ENCODE data around the gene CCDC92. TPM values are rescaled to one million over a fixed set of nuclear protein-coding genes. Genes with fewer than 3 reads are reported as not detected.

The CCDC92 gene
- polyA plus RNA-seq, 1 donor, result 36.2 TPM

DNA sequence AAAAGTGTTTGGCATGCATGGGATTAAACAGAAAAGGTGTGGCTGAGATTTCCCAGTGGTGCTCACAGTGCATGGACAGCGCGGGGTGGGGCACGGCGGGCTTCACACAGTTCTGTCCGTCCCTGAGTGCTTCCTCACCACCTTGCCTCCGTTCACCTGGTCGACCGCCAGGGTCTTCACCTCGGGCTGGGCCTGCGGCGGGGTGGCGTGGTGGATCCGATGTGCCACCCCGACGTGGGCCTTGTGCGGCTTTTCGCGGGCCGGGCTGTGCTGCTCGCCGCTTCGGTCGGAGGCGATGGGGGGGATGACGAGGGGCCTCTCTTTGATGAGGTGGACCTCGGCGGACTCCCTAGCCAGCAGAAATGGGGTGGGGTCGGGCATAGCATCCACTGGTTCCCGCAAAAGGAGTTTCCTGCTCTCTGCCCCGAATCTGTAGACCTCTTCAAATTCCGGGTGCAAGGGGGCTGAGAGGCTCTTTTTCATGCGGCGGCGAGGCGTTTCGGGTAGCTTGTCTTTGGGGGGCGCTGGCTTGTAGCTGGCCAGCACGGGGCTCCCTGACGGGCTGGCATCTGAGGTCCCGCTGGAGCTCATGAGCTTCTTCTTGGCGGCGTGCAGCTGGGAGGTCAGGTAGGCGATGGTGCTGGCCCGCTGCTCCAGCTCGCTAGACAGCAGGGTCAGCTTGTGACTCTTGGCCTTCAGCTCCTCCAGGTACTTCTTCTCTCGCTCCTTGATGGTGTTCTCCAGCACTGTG, 35.5 kb downstream of the CCDC92 start:
- peaks cover 11% of the 10 kb centered on the region for H3K9me3 ChIP-seq (ENCODE audit: control insufficient read depth, low read depth, low read length)
- DNase-seq, result no peak
- WGBS (ENCODE audit: insufficient coverage, low lambda C conversion rate), result no CpG with 5 or more reads among the region's 46 CpGs
- no peak overlapping the region for H3K4me3 ChIP-seq (ENCODE audit: low read length)
- H3K36me3 ChIP-seq (ENCODE audit: control insufficient read depth, insufficient read depth, low read length), result peaks cover 45% of the 10 kb centered on the region
- H3K4me1 ChIP-seq (ENCODE audit: control insufficient read depth, insufficient read depth, low read length), result no peaks in the 10 kb centered on the region
- no peaks in the 10 kb centered on the region for H3K27me3 ChIP-seq (ENCODE audit: control insufficient read depth, insufficient read depth, low read length)
- no peak overlapping the region for H3K27ac ChIP-seq (ENCODE audit: low read length)

DNA sequence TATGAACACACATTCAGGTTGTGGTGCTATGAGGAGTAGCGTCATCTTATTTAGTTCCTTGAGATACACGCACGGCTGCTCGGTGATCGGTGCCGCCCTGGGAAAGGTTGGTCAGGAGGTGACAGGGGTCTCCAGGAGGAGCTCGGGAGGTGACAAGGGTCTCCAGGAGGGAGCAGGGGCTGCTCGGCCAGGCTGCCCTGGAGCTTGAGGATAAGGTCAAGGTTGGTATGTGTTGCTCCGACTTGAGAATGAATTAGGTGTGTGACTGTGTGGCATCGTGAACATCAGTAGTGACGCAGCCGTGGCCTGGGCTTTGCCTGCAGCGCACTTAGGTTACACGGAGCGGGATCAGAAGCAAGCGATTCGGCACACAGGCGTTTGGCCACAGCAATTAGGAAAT, 36.2 kb downstream of the CCDC92 start:
- H3K27ac ChIP-seq (ENCODE audit: low read length), result no peak overlapping the region
- no peak overlapping the region for H3K4me3 ChIP-seq (ENCODE audit: low read length)
- WGBS (ENCODE audit: insufficient coverage, low lambda C conversion rate), result no CpG with 5 or more reads among the region's 18 CpGs
- H3K9me3 ChIP-seq (ENCODE audit: control insufficient read depth, low read depth, low read length), result peaks cover 4% of the 10 kb centered on the region
- H3K4me1 ChIP-seq (ENCODE audit: control insufficient read depth, insufficient read depth, low read length), result no peaks in the 10 kb centered on the region
- no peaks in the 10 kb centered on the region for H3K27me3 ChIP-seq (ENCODE audit: control insufficient read depth, insufficient read depth, low read length)
- DNase-seq, result no peak
- H3K36me3 ChIP-seq (ENCODE audit: control insufficient read depth, insufficient read depth, low read length), result peaks cover 38% of the 10 kb centered on the region

DNA sequence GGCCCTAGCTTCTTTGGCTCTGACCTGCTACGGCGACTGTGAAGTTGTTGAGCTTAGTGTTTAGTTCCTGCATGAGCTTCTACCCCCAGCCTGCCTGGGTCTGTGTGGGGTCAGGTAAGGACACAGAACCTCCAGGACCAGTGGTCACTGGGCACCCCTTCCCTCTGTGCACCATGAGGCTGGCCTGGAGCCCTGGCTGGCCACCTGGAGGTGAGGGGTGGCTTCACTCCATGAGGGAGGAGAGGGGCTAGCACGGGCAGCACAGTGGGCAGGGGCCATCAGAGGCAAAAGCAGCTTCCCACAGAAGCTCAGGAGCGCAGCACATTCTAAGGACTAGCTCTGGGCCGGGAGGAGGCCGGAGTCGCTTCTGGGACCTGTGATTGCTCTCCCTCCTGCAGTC, 36.7 kb downstream of the CCDC92 start:
- Histone ChIP-seq H3K36me3 (ENCODE audit: control insufficient read depth, insufficient read depth, low read length) (peaks cover 33% of the 10 kb centered on the region), H3K4me1 (ENCODE audit: control insufficient read depth, insufficient read depth, low read length) (no peaks in the 10 kb centered on the region), H3K9me3 (ENCODE audit: control insufficient read depth, low read depth, low read length) (peaks cover 4% of the 10 kb centered on the region), H3K4me3 (ENCODE audit: low read length) (no peak overlapping the region), H3K27me3 (ENCODE audit: control insufficient read depth, insufficient read depth, low read length) (no peaks in the 10 kb centered on the region), H3K27ac (ENCODE audit: low read length) (no peak overlapping the region)
- 90% methylated on average over 2 of the region's 7 CpGs for WGBS (ENCODE audit: insufficient coverage, low lambda C conversion rate)
- DNase-seq, result no peak

DNA sequence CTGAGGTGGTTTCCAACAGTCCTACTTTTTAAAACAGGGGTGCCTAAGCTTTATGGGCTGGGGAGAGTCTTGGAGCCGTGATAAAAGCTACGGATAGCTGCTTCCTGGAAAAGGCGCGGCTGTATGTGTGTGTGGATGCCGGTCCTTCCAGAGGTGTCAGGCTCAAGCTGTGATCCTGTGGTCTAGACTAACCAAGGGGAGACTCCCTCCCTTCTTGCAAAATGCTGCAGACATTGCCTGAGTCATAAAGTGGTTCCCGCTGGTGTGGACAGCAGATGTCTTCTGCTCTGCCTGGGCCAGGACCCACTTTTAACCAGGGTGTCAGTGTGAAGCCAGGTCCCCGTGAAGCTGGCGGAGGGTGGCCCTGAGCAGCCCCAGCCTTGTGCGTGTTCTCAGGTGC, 37.8 kb downstream of the CCDC92 start:
- DNase-seq, result no peak
- no peak overlapping the region for H3K4me3 ChIP-seq (ENCODE audit: low read length)
- H3K36me3 ChIP-seq (ENCODE audit: control insufficient read depth, insufficient read depth, low read length), result peaks cover 25% of the 10 kb centered on the region
- H3K4me1 ChIP-seq (ENCODE audit: control insufficient read depth, insufficient read depth, low read length), result no peaks in the 10 kb centered on the region
- H3K9me3 ChIP-seq (ENCODE audit: control insufficient read depth, low read depth, low read length), result peaks cover 4% of the 10 kb centered on the region
- H3K27ac ChIP-seq (ENCODE audit: low read length), result no peak overlapping the region
- no peaks in the 10 kb centered on the region for H3K27me3 ChIP-seq (ENCODE audit: control insufficient read depth, insufficient read depth, low read length)
- WGBS (ENCODE audit: insufficient coverage, low lambda C conversion rate), result no CpG with 5 or more reads among the region's 9 CpGs

DNA sequence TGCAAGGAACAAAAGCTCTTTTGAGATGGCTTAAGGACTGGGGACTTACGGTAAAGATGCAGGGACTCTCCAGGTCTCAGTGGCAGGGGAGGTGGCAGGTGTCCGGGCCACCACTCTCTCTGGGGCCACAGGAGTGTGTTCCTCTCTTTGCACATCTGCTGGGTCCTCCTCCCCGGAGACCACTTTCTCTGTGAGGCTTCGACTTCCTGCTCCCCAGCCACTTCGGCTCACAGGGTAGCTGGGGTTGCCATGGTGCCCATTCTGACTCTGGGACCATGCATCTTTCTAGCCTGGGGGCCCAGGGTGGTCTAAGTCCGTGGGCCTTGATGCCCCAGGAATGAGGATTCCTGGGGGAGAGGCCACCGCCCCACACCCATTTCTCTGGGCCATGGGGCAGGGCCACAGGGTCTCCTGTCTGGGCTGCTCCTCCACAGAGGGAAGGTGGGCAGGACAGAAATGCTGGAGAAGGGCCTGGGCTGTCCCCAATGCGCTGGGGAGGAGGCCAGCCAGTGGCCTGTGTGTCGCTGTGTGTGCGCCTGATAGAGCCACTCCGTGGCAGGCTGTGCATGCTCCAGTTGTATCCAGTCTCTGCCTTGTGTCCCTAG, 38.5 kb downstream of the CCDC92 start:
- no CpG with 5 or more reads among the region's 11 CpGs for WGBS (ENCODE audit: insufficient coverage, low lambda C conversion rate)
- no peak for DNase-seq

DNA sequence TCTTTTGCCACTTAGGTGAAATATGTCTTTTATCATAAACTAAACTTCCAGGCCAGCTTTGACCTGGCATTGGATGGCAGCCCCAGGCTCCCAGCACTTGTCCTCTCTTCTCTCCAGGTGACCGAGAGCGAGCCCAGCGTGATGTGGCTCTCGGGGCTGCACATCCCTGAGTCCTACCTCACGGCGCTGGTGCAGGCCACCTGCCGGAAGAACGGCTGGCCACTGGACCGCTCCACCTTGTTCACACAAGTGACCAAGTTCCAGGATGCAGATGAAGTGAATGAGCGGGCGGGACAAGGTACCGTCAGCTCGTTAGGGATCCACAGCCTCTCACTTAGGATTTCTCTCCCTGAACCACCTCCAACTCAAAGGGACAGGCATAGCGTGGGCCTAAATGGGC, 39.4 kb downstream of the CCDC92 start:
- no peaks in the 10 kb centered on the region for H3K27me3 ChIP-seq (ENCODE audit: control insufficient read depth, insufficient read depth, low read length)
- H3K27ac ChIP-seq (ENCODE audit: low read length), result no peak overlapping the region
- WGBS (ENCODE audit: insufficient coverage, low lambda C conversion rate), result no CpG with 5 or more reads among the region's 14 CpGs
- DNase-seq, result no peak
- H3K4me3 ChIP-seq (ENCODE audit: low read length), result no peak overlapping the region
- peaks cover 4% of the 10 kb centered on the region for H3K9me3 ChIP-seq (ENCODE audit: control insufficient read depth, low read depth, low read length)
- H3K4me1 ChIP-seq (ENCODE audit: control insufficient read depth, insufficient read depth, low read length), result no peaks in the 10 kb centered on the region
- peaks cover 21% of the 10 kb centered on the region for H3K36me3 ChIP-seq (ENCODE audit: control insufficient read depth, insufficient read depth, low read length)

More for the DNA sequence above, 38.5 kb downstream of the CCDC92 start:
- no peaks in the 10 kb centered on the region for H3K4me1 ChIP-seq (ENCODE audit: control insufficient read depth, insufficient read depth, low read length)
- no peak overlapping the region for H3K27ac ChIP-seq (ENCODE audit: low read length)
- H3K4me3 ChIP-seq (ENCODE audit: low read length), result no peak overlapping the region
- H3K36me3 ChIP-seq (ENCODE audit: control insufficient read depth, insufficient read depth, low read length), result peaks cover 21% of the 10 kb centered on the region
- peaks cover 4% of the 10 kb centered on the region for H3K9me3 ChIP-seq (ENCODE audit: control insufficient read depth, low read depth, low read length)
- no peaks in the 10 kb centered on the region for H3K27me3 ChIP-seq (ENCODE audit: control insufficient read depth, insufficient read depth, low read length)

DNA sequence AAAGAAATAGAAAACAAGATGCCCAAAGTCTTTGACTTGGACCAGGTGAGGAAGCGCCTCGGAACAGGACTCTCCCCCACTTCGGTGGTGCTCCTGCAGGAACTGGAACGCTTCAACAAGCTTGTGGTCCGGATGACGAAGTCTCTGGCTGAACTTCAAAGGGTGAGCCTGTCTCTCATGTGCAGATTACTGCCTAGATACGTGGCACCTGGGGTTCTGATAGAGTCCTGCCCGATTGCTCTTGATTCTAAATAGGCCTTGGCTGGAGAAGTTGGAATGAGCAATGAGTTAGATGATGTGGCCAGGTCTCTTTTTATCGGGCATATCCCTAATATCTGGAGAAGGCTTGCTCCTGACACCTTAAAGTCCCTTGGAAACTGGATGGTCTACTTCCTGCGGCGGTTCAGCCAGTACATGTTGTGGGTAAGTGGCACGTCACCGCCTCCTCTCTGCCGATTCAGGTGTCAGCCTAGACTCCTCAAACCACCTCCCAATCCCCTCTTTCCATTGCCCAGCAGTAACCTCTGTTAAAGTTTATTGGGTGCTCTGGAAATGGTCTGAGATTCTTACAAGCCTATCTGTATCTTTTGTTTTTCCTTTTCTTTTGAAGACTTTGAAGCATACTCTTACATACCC, 40.8 kb downstream of the CCDC92 start:
- WGBS (ENCODE audit: insufficient coverage, low lambda C conversion rate), result 93% methylated on average over 3 of the region's 14 CpGs
- Histone ChIP-seq H3K9me3 (ENCODE audit: control insufficient read depth, low read depth, low read length) (peaks cover under 1% of the 10 kb centered on the region), H3K27ac (ENCODE audit: low read length) (no peak overlapping the region), H3K36me3 (ENCODE audit: control insufficient read depth, insufficient read depth, low read length) (peaks cover 12% of the 10 kb centered on the region), H3K4me3 (ENCODE audit: low read length) (no peak overlapping the region), H3K4me1 (ENCODE audit: control insufficient read depth, insufficient read depth, low read length) (no peaks in the 10 kb centered on the region), H3K27me3 (ENCODE audit: control insufficient read depth, insufficient read depth, low read length) (no peaks in the 10 kb centered on the region)
- no peak for DNase-seq

DNA sequence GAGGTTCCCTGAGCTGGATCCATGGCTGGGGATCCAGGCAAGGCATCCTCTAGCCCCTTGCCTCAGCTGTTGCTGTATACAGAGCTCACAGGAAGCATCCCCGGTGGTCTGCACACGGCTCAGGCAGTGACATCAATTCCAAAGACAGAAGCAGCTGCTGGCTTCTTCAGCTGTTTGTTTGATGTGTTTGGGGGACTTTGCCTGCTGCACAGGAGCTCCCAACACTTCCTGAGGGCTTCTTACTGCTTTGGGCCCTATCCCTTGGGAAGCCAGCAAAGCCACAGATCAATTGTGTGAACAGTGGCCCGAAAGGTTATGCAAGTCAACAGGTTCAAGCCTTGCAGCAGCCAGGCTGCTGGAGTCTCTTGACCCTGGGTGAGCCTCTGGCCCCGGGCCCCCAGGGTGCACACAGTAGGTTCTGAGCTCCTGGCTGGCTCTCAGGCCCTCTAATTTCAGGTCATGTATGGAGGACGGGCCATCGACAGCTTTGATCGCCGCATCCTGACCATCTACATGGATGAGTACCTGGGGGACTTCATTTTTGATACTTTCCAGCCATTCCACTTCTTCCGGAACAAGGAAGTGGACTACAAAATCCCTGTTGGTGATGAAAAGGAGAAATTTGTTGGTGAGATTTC, 42.6 kb downstream of the CCDC92 start:
- no peak overlapping the region for H3K27ac ChIP-seq (ENCODE audit: low read length)
- no peaks in the 10 kb centered on the region for H3K36me3 ChIP-seq (ENCODE audit: control insufficient read depth, insufficient read depth, low read length)
- H3K4me3 ChIP-seq (ENCODE audit: low read length), result no peak overlapping the region
- DNase-seq, result no peak
- no peaks in the 10 kb centered on the region for H3K4me1 ChIP-seq (ENCODE audit: control insufficient read depth, insufficient read depth, low read length)
- H3K9me3 ChIP-seq (ENCODE audit: control insufficient read depth, low read depth, low read length), result no peaks in the 10 kb centered on the region
- 100% methylated on average over 1 of the region's 9 CpGs for WGBS (ENCODE audit: insufficient coverage, low lambda C conversion rate)
- no peaks in the 10 kb centered on the region for H3K27me3 ChIP-seq (ENCODE audit: control insufficient read depth, insufficient read depth, low read length)

DNA sequence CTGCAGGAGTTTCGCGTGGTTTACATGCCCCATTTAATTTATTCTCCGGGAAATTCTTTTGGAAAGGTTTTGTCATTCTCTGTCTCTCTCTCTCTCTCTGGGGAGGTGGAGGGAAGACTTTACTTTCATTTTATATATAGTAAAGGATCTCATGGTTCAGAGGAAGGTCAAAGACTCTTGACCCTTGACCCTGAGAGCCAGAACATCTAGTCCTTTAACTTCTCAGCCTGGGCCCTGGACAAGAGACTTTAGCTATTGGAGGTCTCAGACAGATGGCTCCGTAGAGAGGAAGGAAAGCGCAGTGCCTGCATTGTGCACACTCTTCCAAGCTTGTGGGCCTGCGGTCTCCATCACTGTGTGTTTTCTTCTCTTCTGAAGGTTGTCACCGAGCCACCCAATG, 43.7 kb downstream of the CCDC92 start:
- H3K27ac ChIP-seq (ENCODE audit: low read length), result no peak overlapping the region
- no peak overlapping the region for H3K4me3 ChIP-seq (ENCODE audit: low read length)
- H3K27me3 ChIP-seq (ENCODE audit: control insufficient read depth, insufficient read depth, low read length), result no peaks in the 10 kb centered on the region
- H3K36me3 ChIP-seq (ENCODE audit: control insufficient read depth, insufficient read depth, low read length), result no peaks in the 10 kb centered on the region
- no peak for DNase-seq
- no peaks in the 10 kb centered on the region for H3K9me3 ChIP-seq (ENCODE audit: control insufficient read depth, low read depth, low read length)
- no CpG with 5 or more reads among the region's 7 CpGs for WGBS (ENCODE audit: insufficient coverage, low lambda C conversion rate)
- H3K4me1 ChIP-seq (ENCODE audit: control insufficient read depth, insufficient read depth, low read length), result no peaks in the 10 kb centered on the region

DNA sequence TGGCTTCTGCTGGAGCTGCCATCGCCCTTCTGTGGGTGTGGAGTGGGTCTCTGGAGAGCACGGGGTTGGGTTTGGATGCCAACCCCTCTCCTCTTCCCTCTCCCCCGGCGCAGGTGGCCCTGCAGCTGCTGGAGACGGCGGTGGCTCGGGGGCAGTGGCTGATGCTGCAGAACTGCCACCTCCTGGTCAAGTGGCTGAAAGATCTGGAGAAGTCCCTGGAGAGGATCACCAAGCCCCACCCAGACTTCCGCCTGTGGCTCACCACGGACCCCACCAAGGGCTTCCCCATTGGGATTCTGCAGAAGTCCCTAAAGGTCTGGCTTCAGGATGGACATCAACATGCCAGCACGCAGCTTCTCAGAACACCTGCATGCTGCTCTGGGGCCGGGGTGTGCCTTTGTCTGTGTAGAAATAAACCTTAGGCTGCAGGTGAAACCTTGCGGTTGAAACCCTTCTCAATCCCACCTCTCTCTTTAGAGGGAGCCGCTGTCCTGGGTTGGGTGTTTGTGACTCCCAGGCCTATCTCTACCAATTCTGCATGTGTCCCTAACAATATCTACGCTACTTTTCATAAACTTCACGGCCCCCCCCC, 44.3 kb downstream of the CCDC92 start:
- H3K4me3 ChIP-seq (ENCODE audit: low read length), result no peak overlapping the region
- H3K27me3 ChIP-seq (ENCODE audit: control insufficient read depth, insufficient read depth, low read length), result no peaks in the 10 kb centered on the region
- no peak overlapping the region for H3K27ac ChIP-seq (ENCODE audit: low read length)
- DNase-seq, result no peak
- no CpG with 5 or more reads among the region's 15 CpGs for WGBS (ENCODE audit: insufficient coverage, low lambda C conversion rate)
- H3K36me3 ChIP-seq (ENCODE audit: control insufficient read depth, insufficient read depth, low read length), result no peaks in the 10 kb centered on the region
- no peaks in the 10 kb centered on the region for H3K4me1 ChIP-seq (ENCODE audit: control insufficient read depth, insufficient read depth, low read length)
- H3K9me3 ChIP-seq (ENCODE audit: control insufficient read depth, low read depth, low read length), result no peaks in the 10 kb centered on the region
